Prostate gland (tissue), 2 donors: ENCODE data around the gene SLC35F5. TPM values are rescaled to one million over a fixed set of nuclear protein-coding genes. Genes with fewer than 3 reads are reported as not detected.
A peak's percentile ranks its signal among the peaks of the same experiment; 100 is the strongest.

ENCODE experiments used
- DNase-seq: peaks from one replicate; pipeline ENCODE4 v3.0.0-alpha.2; 2019; ENCODE audit warnings: low spot score
- H3K27ac ChIP-seq, 2 donors: fragments of 200-600 bp; sonication (generic); 2 replicates each; pipeline ENCODE4 v1.5.1; 2017 to 2019
- H3K27me3 ChIP-seq: fragments of 200-600 bp; sonication (generic); replicated peaks from 2 replicates; pipeline ENCODE4 v1.5.1; 2019; ENCODE audit not compliant: insufficient read depth
- H3K36me3 ChIP-seq, 2 donors: fragments of 200-600 bp; sonication (generic); 1 replicate in 1 of 2; 2 replicates in 1 of 2; pipeline versions ENCODE4 v1.5.1 to v1.8.1; 2017 to 2019
- H3K4me1 ChIP-seq: fragments of 200-600 bp; sonication (generic); replicated peaks from 2 replicates; pipeline ENCODE4 v1.5.1; 2019
- H3K4me3 ChIP-seq, 2 donors: fragments of 200-600 bp; sonication (generic); 2 replicates each; pipeline ENCODE4 v1.5.1; 2017 to 2019
- H3K9me3 ChIP-seq: fragments of 200-600 bp; sonication (generic); 2 replicates; pipeline ENCODE4 v1.5.1; 2017
- CTCF ChIP-seq, 4 experiments: fragments of 200-600 bp in 2 of 4; fragments of 450-650 bp in 2 of 4; sonication (generic) in 2 of 4; IDR thresholded peaks; 1 replicate in 3 of 4; 2 replicates in 1 of 4; pipeline ENCODE4 v1.5.1; 2016 to 2019; ENCODE audit warnings: antibody characterized with exemption in 4 of 4, mild to moderate bottlenecking in 2 of 4, moderate library complexity in 2 of 4
- POLR2A ChIP-seq: fragments of 450-650 bp; IDR thresholded peaks from one replicate; pipeline ENCODE4 v1.6.1; 2016; ENCODE audit warnings: antibody characterized with exemption, mild to moderate bottlenecking
- POLR2AphosphoS5 ChIP-seq: sonication (generic); formaldehyde crosslinking; IDR thresholded peaks from one replicate; pipeline ENCODE4 v1.6.1; 2017; ENCODE audit warnings: antibody characterized with exemption
- WGBS: methylation state at CpG from one replicate; pipeline ENCODE4 v1.1.5; 2018; 5-methylcytosine and 5-hydroxymethylcytosine counted together
- intact Hi-C: fragments of 100-400 bp; cut with DNase I; formaldehyde crosslinking; loops from one replicate; pipeline ENCODE4 v1.14.2; 2022
- total RNA-seq, 2 donors: library from RNA; depleted of rRNA; stranded (reverse); fragments of >200 nt; gene quantifications; one replicate each; pipeline ENCODE4 v1.1.0, GENCODE V29; 2016

Gene SLC35F5
- total RNA-seq, 2 donors from 2014 or later: 69.7 to 88.6 TPM

GRCh38 chr2:113720167-113720566, 36.3 kb downstream of the SLC35F5 start:
- 50% methylated on average over 3 of the region's 3 CpGs for WGBS
- Histone ChIP-seq H3K9me3 (no peaks in the 10 kb centered on the region), H3K36me3 (no peaks in the 10 kb centered on the region), H3K4me1 (no peaks in the 10 kb centered on the region), H3K4me3 (no peak overlapping the region), H3K27ac (no peak overlapping the region), H3K27me3 (no peaks in the 10 kb centered on the region)
- intact Hi-C loops: no loop called here
- TF ChIP-seq CTCF (IDR thresholded peaks at IDR 0.05): peak in 3 of 4 experiments; percentile 27 to 44 (median 44)
- TF ChIP-seq POLR2A: no peak
- no peak for DNase-seq

DNA sequence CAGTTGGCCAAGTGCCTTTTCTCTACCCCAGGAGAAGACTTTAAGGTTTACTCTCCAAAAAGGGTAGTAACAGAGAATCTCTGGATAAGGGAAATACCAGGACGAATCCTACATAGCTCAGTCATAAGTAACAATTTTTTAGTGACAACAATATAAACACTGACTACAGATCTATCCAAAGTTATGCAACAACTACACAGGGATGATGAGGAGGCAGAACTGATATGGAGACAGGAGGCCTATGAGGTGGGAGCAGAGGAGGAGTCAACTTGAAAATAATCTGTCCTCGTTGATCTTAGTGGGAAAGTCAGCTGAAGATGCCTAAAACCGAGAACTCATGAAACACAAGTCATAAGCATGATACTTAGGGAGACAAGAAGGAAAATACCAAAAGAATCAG, 40.2 kb downstream of the SLC35F5 start:
- TF ChIP-seq CTCF (IDR thresholded peaks at IDR 0.05) (no peak), POLR2AphosphoS5 (no peak), POLR2A (no peak)
- intact Hi-C loops: no loop called here
- H3K9me3 ChIP-seq: no peaks in the 10 kb centered on the region
- H3K27ac ChIP-seq: no peak overlapping the region
- H3K4me1 ChIP-seq: no peaks in the 10 kb centered on the region
- 80% methylated on average over 3 of the region's 3 CpGs for WGBS
- H3K36me3 ChIP-seq: no peaks in the 10 kb centered on the region
- H3K4me3 ChIP-seq: no peak overlapping the region
- H3K27me3 ChIP-seq: no peaks in the 10 kb centered on the region
- DNase-seq: no peak

GRCh38 chr2:113712941-113713340, 43.5 kb downstream of the SLC35F5 start:
- TF ChIP-seq CTCF (IDR thresholded peaks at IDR 0.05) (no peak), POLR2AphosphoS5 (no peak), POLR2A (no peak)
- H3K36me3 ChIP-seq: no peaks in the 10 kb centered on the region
- 100% methylated on average over 2 of the region's 2 CpGs for WGBS
- H3K9me3 ChIP-seq: no peaks in the 10 kb centered on the region
- intact Hi-C loops: no loop called here
- H3K27ac ChIP-seq: no peak overlapping the region
- H3K27me3 ChIP-seq: no peaks in the 10 kb centered on the region
- no peaks in the 10 kb centered on the region for H3K4me1 ChIP-seq
- H3K4me3 ChIP-seq: no peak overlapping the region
- DNase-seq: no peak

DNA sequence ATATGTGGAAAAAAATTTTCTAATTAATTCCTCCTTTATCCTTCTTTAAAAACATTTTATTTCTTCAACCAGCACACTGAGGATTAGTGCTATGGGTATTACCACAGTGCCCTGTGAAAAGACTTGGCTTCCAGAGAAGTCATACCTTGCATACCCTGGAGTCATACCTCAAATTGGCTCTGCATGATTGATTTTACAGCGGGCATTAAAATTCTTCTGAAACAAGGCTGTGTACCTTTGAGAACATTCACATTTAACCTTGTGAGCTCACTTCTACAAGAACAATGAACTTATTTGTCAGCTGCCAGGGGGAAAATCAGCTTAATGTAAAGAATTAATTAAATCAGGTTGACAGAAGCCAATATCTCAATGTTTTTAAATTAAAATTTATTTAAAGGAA, 44.6 kb downstream of the SLC35F5 start:
- DNase-seq: peak; percentile 48
- Histone ChIP-seq H3K27ac (no peak overlapping the region), H3K9me3 (no peaks in the 10 kb centered on the region), H3K36me3 (no peaks in the 10 kb centered on the region), H3K27me3 (no peaks in the 10 kb centered on the region), H3K4me3 (no peak overlapping the region), H3K4me1 (no peaks in the 10 kb centered on the region)
- WGBS: 39% methylated on average over 1 of the region's 1 CpG
- intact Hi-C loops: no loop called here
- TF ChIP-seq CTCF (IDR thresholded peaks at IDR 0.05): no peak
- peak; percentile 82 for TF ChIP-seq POLR2AphosphoS5

DNA sequence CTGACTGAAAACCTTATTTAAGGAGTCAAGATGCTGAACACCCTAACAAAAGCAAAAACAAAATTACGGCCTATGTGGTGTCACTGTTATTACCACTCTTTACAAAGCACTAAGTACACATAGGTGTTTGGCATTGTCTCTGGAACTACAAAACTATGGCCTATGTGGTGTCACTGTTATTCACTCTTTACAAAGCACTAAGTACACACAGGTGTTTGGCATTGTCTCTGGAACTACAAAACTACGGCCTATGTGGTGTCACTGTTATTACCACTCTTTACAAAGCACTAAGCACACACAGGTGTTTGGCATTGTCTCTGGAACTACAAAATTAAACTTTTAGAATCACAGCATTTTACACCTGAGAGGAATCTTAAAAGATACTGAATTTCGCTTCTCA, 47.4 kb downstream of the SLC35F5 start:
- Histone ChIP-seq H3K27ac (no peak overlapping the region), H3K4me1 (no peaks in the 10 kb centered on the region)

More for the DNA sequence above, 47.4 kb downstream of the SLC35F5 start:
- no peaks in the 10 kb centered on the region for H3K36me3 ChIP-seq
- TF ChIP-seq CTCF (IDR thresholded peaks at IDR 0.05) (no peak), POLR2A (no peak), POLR2AphosphoS5 (peak; percentile 65)
- peak; percentile 49 for DNase-seq
- H3K27me3 ChIP-seq: no peaks in the 10 kb centered on the region
- WGBS: 61% methylated on average over 3 of the region's 3 CpGs
- intact Hi-C loops: no loop called here
- no peak overlapping the region for H3K4me3 ChIP-seq
- no peaks in the 10 kb centered on the region for H3K9me3 ChIP-seq
